Astrocyte (in vitro differentiated cells and primary cell): Measurements from ENCODE around the gene CD22.

ENCODE experiments used
- CTCF ChIP-seq: IDR thresholded peaks from 2 replicates; pipeline ENCODE4 v1.5.1; 2011; ENCODE audit warnings: low read depth, mild to moderate bottlenecking, inconsistent platforms, low read length, moderate library complexity; ENCODE audit not compliant: insufficient read depth
- EZH2 ChIP-seq: IDR thresholded peaks from 2 replicates; pipeline ENCODE4 v1.6.1; 2012; ENCODE audit warnings: mild to moderate bottlenecking, low read length, inconsistent platforms; ENCODE audit not compliant: insufficient read depth

GRCh38 chr19:35320065-35320713 is 8.8 kb upstream of the CD22 start:
- TF ChIP-seq CTCF (no peak), EZH2 (no peak)
